C4-2B (cell line): ENCODE measurements around the gene CREB5.

Experiments
- CTCF ChIP-seq: fragments of 450-650 bp; conservative IDR thresholded peaks from 2 replicates; pipeline ENCODE4 v1.5.1; 2017; ENCODE audit warnings: mild to moderate bottlenecking
- ZFX ChIP-seq: fragments of 450-650 bp; IDR thresholded peaks from 2 replicates; pipeline ENCODE4 v1.6.1; 2017

GRCh38 chr7:28607855-28608193 is 195.5 kb downstream of the CREB5 start:
- TF ChIP-seq CTCF (no peak), ZFX (no peak)
